OCI-LY7 (cell line): ENCODE results near the gene BMAL1. TPM values are rescaled to one million over a fixed set of nuclear protein-coding genes. Genes with fewer than 3 reads are reported as not detected.

ENCODE experiments used
- BruUV-seq: library from RNA; stranded (reverse); fragments of 400-500 nt; replicated peaks from 2 replicates; lab custom pipeline; 2021; lab: Mats Ljungman, UMichigan
- CTCF ChIA-PET: fragments of 300-600 bp; sonication (Branson Sonifier 250); formaldehyde crosslinking; loops from one replicate; lab custom pipeline; 2022; ENCODE audit warnings: antibody characterized with exemption; ENCODE audit not compliant: unreplicated experiment; lab: Charles Lee
- POLR2A ChIA-PET: fragments of 300-600 bp; sonication (Branson Sonifier 250); formaldehyde crosslinking; loops from one replicate; lab custom pipeline; 2022; ENCODE audit warnings: antibody characterized with exemption; lab: Charles Lee
- DNase-seq: peaks from one replicate; pipeline ENCODE4 v3.0.0-alpha.2; 2015; ENCODE audit warnings: low spot score
- H2AFZ ChIP-seq: fragments of 200-600 bp; sonication (generic), shearing (Covaris generic); 2 replicates; pipeline ENCODE4 v1.6.1; 2014; ENCODE audit warnings: mild to moderate bottlenecking, antibody characterized with exemption, low read length, moderate library complexity
- H3K27ac ChIP-seq: fragments of 200-600 bp; sonication (generic); 2 replicates; pipeline ENCODE4 v1.5.1; 2014; ENCODE audit warnings: mixed run types, low read depth, mild to moderate bottlenecking, moderate library complexity, low read length, inconsistent platforms; ENCODE audit not compliant: poor library complexity, severe bottlenecking
- H3K36me3 ChIP-seq: fragments of 200-600 bp; sonication (generic); 2 replicates; pipeline ENCODE4 v1.6.1; 2014; ENCODE audit warnings: mild to moderate bottlenecking, antibody characterized with exemption, low read length, moderate library complexity, mixed read lengths; ENCODE audit not compliant: insufficient read depth
- H3K4me1 ChIP-seq: fragments of 200-600 bp; sonication (generic); 2 replicates; pipeline ENCODE4 v1.5.1; 2014; ENCODE audit warnings: mild to moderate bottlenecking, low read length; ENCODE audit not compliant: insufficient read depth, poor library complexity, severe bottlenecking
- H3K4me2 ChIP-seq: fragments of 200-600 bp; sonication (generic); 2 replicates; pipeline ENCODE4 v1.6.1; 2014; ENCODE audit warnings: mild to moderate bottlenecking, low read length
- H3K4me3 ChIP-seq: fragments of 200-600 bp; sonication (generic); 2 replicates; pipeline ENCODE4 v1.5.1; 2014; ENCODE audit warnings: mild to moderate bottlenecking, low read depth, low read length; ENCODE audit not compliant: poor library complexity, severe bottlenecking
- H3K79me2 ChIP-seq: fragments of 200-600 bp; sonication (generic); 2 replicates; pipeline ENCODE4 v1.6.1; 2016; ENCODE audit warnings: low read depth, mild to moderate bottlenecking, low read length, moderate library complexity, mixed read lengths; ENCODE audit not compliant: insufficient read depth
- H3K9me2 ChIP-seq: fragments of 200-600 bp; sonication (generic); 2 replicates; pipeline ENCODE4 v1.6.1; 2016; ENCODE audit warnings: mild to moderate bottlenecking, low read length, mixed read lengths; ENCODE audit not compliant: insufficient read depth
- H3K9me3 ChIP-seq: fragments of 200-600 bp; sonication (generic); 2 replicates; pipeline ENCODE4 v1.6.1; 2014; ENCODE audit warnings: mild to moderate bottlenecking, mixed run types, low read length, mixed read lengths
- H4K20me1 ChIP-seq: fragments of 200-600 bp; sonication (generic); 2 replicates; pipeline ENCODE4 v1.6.1; 2014; ENCODE audit warnings: mild to moderate bottlenecking, antibody characterized with exemption, low read length, moderate library complexity, mixed read lengths; ENCODE audit not compliant: insufficient read depth
- CTCF ChIP-seq: fragments of 200-600 bp; sonication (generic); conservative IDR thresholded peaks from 2 replicates; pipeline ENCODE4 v1.5.1; 2014; ENCODE audit warnings: mild to moderate bottlenecking, antibody characterized with exemption, low read length, moderate library complexity, mixed read lengths
- EZH2phosphoT487 ChIP-seq: fragments of 200-600 bp; sonication (generic); IDR thresholded peaks from 2 replicates; pipeline ENCODE4 v1.6.1; 2018; ENCODE audit warnings: low read depth, borderline replicate concordance, mild to moderate bottlenecking, mixed run types, antibody characterized with exemption, low read length, moderate library complexity, mixed read lengths
- intact Hi-C: fragments of 100-400 bp; cut with micrococcal nuclease; formaldehyde crosslinking; loops from one replicate; pipeline ENCODE4 v1.10.0; 2022; ENCODE audit not compliant: unreplicated experiment
- total RNA-seq, 2 experiments: library from RNA; depleted of rRNA in 1 of 2; stranded (reverse); fragments of >200 nt in 1 of 2; shearing (Covaris generic) in 1 of 2; gene quantifications; 2 replicates each; pipeline ENCODE4 v1.2.3, GENCODE V29; 2014 to 2022

BMAL1 gene
- total RNA-seq, 2 experiments from 2014 or later: not detected

GRCh38 chr11:13268791-13269190 is 8.8 kb upstream of the BMAL1 start:
- H3K36me3 ChIP-seq: no peaks in the 10 kb centered on the region
- CTCF ChIA-PET: no interaction called here
- no peak overlapping the region for H2AFZ ChIP-seq
- intact Hi-C loops: no loop called here
- DNase-seq: no peak
- POLR2A ChIA-PET: no interaction called here
- no peaks in the 10 kb centered on the region for H3K9me2 ChIP-seq
- H3K9me3 ChIP-seq: no peaks in the 10 kb centered on the region
- no peak overlapping the region for H3K27ac ChIP-seq
- TF ChIP-seq EZH2phosphoT487 (no peak), CTCF (no peak)
- H4K20me1 ChIP-seq: no peaks in the 10 kb centered on the region; the same call in 1 of the 2 replicates
- BruUV-seq: no TSS peak
- no peaks in the 10 kb centered on the region for H3K4me1 ChIP-seq
- no peak overlapping the region for H3K4me3 ChIP-seq
- H3K4me2 ChIP-seq: no peak overlapping the region
- no peaks in the 10 kb centered on the region for H3K79me2 ChIP-seq

- Histone ChIP-seq H3K27ac (no peak overlapping the region), H3K4me2 (no peak overlapping the region), H3K9me2 (no peaks in the 10 kb centered on the region), H3K36me3 (no peaks in the 10 kb centered on the region), H2AFZ (no peak overlapping the region), H4K20me1 (no peaks in the 10 kb centered on the region), H3K4me3 (no peak overlapping the region), H3K79me2 (no peaks in the 10 kb centered on the region), H3K9me3 (no peaks in the 10 kb centered on the region), H3K4me1 (no peaks in the 10 kb centered on the region)
- TF ChIP-seq EZH2phosphoT487 (no peak), CTCF (no peak)
- BruUV-seq: no TSS peak
- ChIA-PET POLR2A (no interaction called here), CTCF (no interaction called here)
- DNase-seq: no peak
- intact Hi-C loops: no loop called here
Observed at GRCh38 chr11:13269775-13270174, 7.8 kb upstream of the BMAL1 start.

GRCh38 chr11:13271060-13271693 is 6.4 kb upstream of the BMAL1 start:
- H3K4me2 ChIP-seq: no peak overlapping the region
- DNase-seq: no peak
- no TSS peak for BruUV-seq
- no peaks in the 10 kb centered on the region for H4K20me1 ChIP-seq
- H3K27ac ChIP-seq: no peak overlapping the region
- intact Hi-C loops: no loop called here
- no peak overlapping the region for H3K4me3 ChIP-seq
- H3K9me2 ChIP-seq: no peaks in the 10 kb centered on the region
- H3K36me3 ChIP-seq: no peaks in the 10 kb centered on the region
- H3K79me2 ChIP-seq: no peaks in the 10 kb centered on the region
- CTCF ChIA-PET: no interaction called here
- no peaks in the 10 kb centered on the region for H3K9me3 ChIP-seq
- POLR2A ChIA-PET: interaction anchor here (0.8 kb wide), 1 partner anchor 9 kb away, joined by 3 read pairs; no protein-coding TSS in a partner anchor
- TF ChIP-seq CTCF (no peak), EZH2phosphoT487 (no peak)
- H2AFZ ChIP-seq: no peak overlapping the region
- H3K4me1 ChIP-seq: no peaks in the 10 kb centered on the region
